ENCODE results near the gene CASP8. TPM values are rescaled to one million over a fixed set of nuclear protein-coding genes. Genes with fewer than 3 reads are reported as not detected.
A peak's percentile ranks its signal among the peaks of the same experiment; 100 is the strongest.

The CASP8 gene
- total and polyA plus RNA-seq, 9 of the 15 experiments (the other 6 are each of a cell fraction or from before 2014, with no cell fraction given) = 10.2 to 31.4 (median 19.4) TPM

GRCh38 chr2:201228912-201229290 is 31.4 kb upstream of the CASP8 start (continued):
- TF ChIP-seq REST (IDR thresholded peaks at IDR 0.05; ENCODE audit: borderline replicate concordance) (no peak), REST (CRISPR knock-in tag; IDR thresholded peaks at IDR 0.05; ENCODE audit: low read depth) (no peak), SLC30A9 (CRISPR knock-in tag; IDR thresholded peaks at IDR 0.05) (no peak), XRCC5 (IDR thresholded peaks at IDR 0.05; ENCODE audit: low read depth, low read length) (no peak), ZNF740 (CRISPR knock-in tag; IDR thresholded peaks at IDR 0.05) (no peak), ZNF740 (tag; IDR thresholded peaks at IDR 0.05) (no peak), SIN3B (IDR thresholded peaks at IDR 0.05; ENCODE audit: low read depth) (no peak), ZNF124 (CRISPR knock-in tag; IDR thresholded peaks at IDR 0.05) (no peak), FOXA3 (CRISPR knock-in tag; conservative IDR thresholded peaks at IDR 0.05 in 1 of 2, IDR thresholded peaks at IDR 0.05 in 1 of 2) (no peak), MCM3 (IDR thresholded peaks at IDR 0.05) (no peak), DACH1 (IDR thresholded peaks at IDR 0.05; ENCODE audit: partially characterized antibody) (no peak), STAT5A (IDR thresholded peaks at IDR 0.05; ENCODE audit: borderline replicate concordance, low read length) (no peak), PKNOX1 (IDR thresholded peaks at IDR 0.05) (peak; percentile 64), MCM5 (IDR thresholded peaks at IDR 0.05; ENCODE audit: low read depth) (no peak), ZNF699 (CRISPR knock-in tag; IDR thresholded peaks at IDR 0.05; ENCODE audit: insufficient replicate concordance) (no peak), CHD4 (IDR thresholded peaks at IDR 0.05; ENCODE audit: insufficient read depth, insufficient replicate concordance, low read depth, low read length, poor library complexity, severe bottlenecking) (no peak), TAF1 (IDR thresholded peaks at IDR 0.05; ENCODE audit: control insufficient read depth, extremely low read depth, insufficient read depth, low read length, severe bottlenecking) (no peak), XRCC4 (IDR thresholded peaks at IDR 0.05; ENCODE audit: extremely low read depth, insufficient read depth, insufficient read length) (no peak), ZNF655 (CRISPR knock-in tag; IDR thresholded peaks at IDR 0.05) (no peak)
